Keratinocyte (primary cell): ENCODE data around the gene NRXN2.

Source experiments
- EZH2 ChIP-seq: IDR thresholded peaks from one replicate; pipeline ENCODE4 v1.6.1; 2012; ENCODE audit warnings: inconsistent platforms, mild to moderate bottlenecking, low read length, moderate library complexity
- TF ChIP-seq, protein P1 (sequence below), 3 experiments: IDR thresholded peaks in 1 of 3; conservative IDR thresholded peaks in 1 of 3; optimal IDR thresholded peaks in 1 of 3; 2 replicates in 2 of 3; 3 replicates in 1 of 3; pipeline versions ENCODE3 to v1.5.1; 2011; ENCODE audit warnings: low read length in 3 of 3, mild to moderate bottlenecking in 3 of 3, moderate library complexity in 2 of 3, control low read depth in 1 of 3, inconsistent platforms in 1 of 3; ENCODE audit not compliant: insufficient read depth in 2 of 3; ENCODE audit errors: extremely low read depth in 1 of 3

DNA sequence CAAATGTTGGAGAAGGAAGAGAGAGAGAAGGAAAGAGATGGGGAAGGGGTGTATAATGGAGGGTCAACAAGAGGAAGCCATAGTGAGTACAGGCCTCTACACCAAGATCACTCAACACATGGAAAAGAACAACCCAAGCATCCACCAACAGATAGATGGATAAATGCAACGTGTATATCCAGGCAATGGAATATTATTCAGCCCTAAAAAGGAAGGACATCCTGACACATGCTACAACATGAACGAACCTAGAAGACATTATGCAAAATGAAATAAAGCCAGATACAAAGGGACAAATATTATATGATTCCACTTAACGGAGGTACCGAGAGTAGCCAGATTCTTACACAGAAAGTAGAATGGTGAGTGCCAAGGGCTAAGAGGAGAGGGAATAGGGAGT lies 59.3 kb downstream of the NRXN2 start:
- TF ChIP-seq, protein P1, sequence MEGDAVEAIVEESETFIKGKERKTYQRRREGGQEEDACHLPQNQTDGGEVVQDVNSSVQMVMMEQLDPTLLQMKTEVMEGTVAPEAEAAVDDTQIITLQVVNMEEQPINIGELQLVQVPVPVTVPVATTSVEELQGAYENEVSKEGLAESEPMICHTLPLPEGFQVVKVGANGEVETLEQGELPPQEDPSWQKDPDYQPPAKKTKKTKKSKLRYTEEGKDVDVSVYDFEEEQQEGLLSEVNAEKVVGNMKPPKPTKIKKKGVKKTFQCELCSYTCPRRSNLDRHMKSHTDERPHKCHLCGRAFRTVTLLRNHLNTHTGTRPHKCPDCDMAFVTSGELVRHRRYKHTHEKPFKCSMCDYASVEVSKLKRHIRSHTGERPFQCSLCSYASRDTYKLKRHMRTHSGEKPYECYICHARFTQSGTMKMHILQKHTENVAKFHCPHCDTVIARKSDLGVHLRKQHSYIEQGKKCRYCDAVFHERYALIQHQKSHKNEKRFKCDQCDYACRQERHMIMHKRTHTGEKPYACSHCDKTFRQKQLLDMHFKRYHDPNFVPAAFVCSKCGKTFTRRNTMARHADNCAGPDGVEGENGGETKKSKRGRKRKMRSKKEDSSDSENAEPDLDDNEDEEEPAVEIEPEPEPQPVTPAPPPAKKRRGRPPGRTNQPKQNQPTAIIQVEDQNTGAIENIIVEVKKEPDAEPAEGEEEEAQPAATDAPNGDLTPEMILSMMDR (optimal IDR thresholded peaks at IDR 0.05 in 1 of 3, IDR thresholded peaks at IDR 0.05 in 1 of 3, conservative IDR thresholded peaks at IDR 0.05 in 1 of 3; ENCODE audit: extremely low read depth in 1 of 3, insufficient read depth in 2 of 3, low read length in 3 of 3), result no peak
- no peak for TF ChIP-seq EZH2
